H9 (cell line): ENCODE data around the gene ADORA3. TPM values are rescaled to one million over a fixed set of nuclear protein-coding genes. Genes with fewer than 3 reads are reported as not detected.

Experiments
- DNase-seq: peaks from one replicate; pipeline ENCODE4 v3.0.0-alpha.2; 2017
- H2AFZ ChIP-seq: one replicate; pipeline ENCODE4 v1.6.1; 2013; ENCODE audit warnings: mild to moderate bottlenecking, low read length, control low read depth, moderate library complexity
- H2AK5ac ChIP-seq: 2 replicates; pipeline ENCODE4 v1.6.1; 2013; ENCODE audit warnings: low read length, control low read depth, mixed read lengths; ENCODE audit not compliant: insufficient read length
- H2BK120ac ChIP-seq: one replicate; pipeline ENCODE4 v1.6.1; 2013; ENCODE audit warnings: low read depth, mild to moderate bottlenecking, low read length, control low read depth, inconsistent platforms; ENCODE audit not compliant: poor library complexity, severe bottlenecking
- H2BK12ac ChIP-seq: 2 replicates; pipeline ENCODE4 v1.6.1; 2013; ENCODE audit warnings: low read length, control low read depth, mixed read lengths, low read depth; ENCODE audit not compliant: insufficient read length
- H2BK15ac ChIP-seq: 2 replicates; pipeline ENCODE4 v1.6.1; 2013; ENCODE audit warnings: low read depth, low read length, control low read depth
- H2BK20ac ChIP-seq: one replicate; pipeline ENCODE4 v1.6.1; 2013; ENCODE audit warnings: low read depth, mild to moderate bottlenecking, low read length, control low read depth, inconsistent platforms; ENCODE audit not compliant: poor library complexity, severe bottlenecking
- H2BK5ac ChIP-seq: 2 replicates; pipeline ENCODE4 v1.6.1; 2013; ENCODE audit warnings: low read length, control low read depth, mixed read lengths; ENCODE audit not compliant: insufficient read length
- H3K14ac ChIP-seq: 2 replicates; pipeline ENCODE4 v1.6.1; 2013; ENCODE audit warnings: low read length, control low read depth; ENCODE audit not compliant: insufficient read depth
- H3K18ac ChIP-seq: 2 replicates; pipeline ENCODE4 v1.6.1; 2013; ENCODE audit warnings: low read depth, mild to moderate bottlenecking, mixed read lengths, low read length, control low read depth; ENCODE audit not compliant: insufficient read length
- H3K23ac ChIP-seq: 2 replicates; pipeline ENCODE4 v1.6.1; 2013; ENCODE audit warnings: low read length, control low read depth, mixed read lengths, low read depth; ENCODE audit not compliant: insufficient read length
- H3K23me2 ChIP-seq: 2 replicates; pipeline ENCODE4 v1.6.1; 2013; ENCODE audit warnings: low read depth, mild to moderate bottlenecking, mixed read lengths, low read length, control low read depth; ENCODE audit not compliant: insufficient read length, poor library complexity, severe bottlenecking
- H3K27ac ChIP-seq: 2 replicates; pipeline ENCODE4 v1.5.1; 2013; ENCODE audit warnings: low read length, control low read depth, mixed read lengths, low read depth; ENCODE audit not compliant: insufficient read length
- H3K27me3 ChIP-seq: 2 replicates; pipeline ENCODE4 v1.6.1; 2013; ENCODE audit warnings: low read length, control low read depth, inconsistent platforms; ENCODE audit not compliant: insufficient read depth
- H3K4ac ChIP-seq: 2 replicates; pipeline ENCODE4 v1.6.1; 2013; ENCODE audit warnings: low read depth, mild to moderate bottlenecking, control low read depth, inconsistent platforms, low read length, moderate library complexity
- H3K4me1 ChIP-seq: 2 replicates; pipeline ENCODE4 v1.6.1; 2013; ENCODE audit warnings: low read length, control low read depth, inconsistent platforms; ENCODE audit not compliant: insufficient read depth
- H3K4me2 ChIP-seq: 2 replicates; pipeline ENCODE4 v1.6.1; 2013; ENCODE audit warnings: low read length, control low read depth, mixed read lengths; ENCODE audit not compliant: insufficient read length, insufficient read depth
- H3K56ac ChIP-seq: 2 replicates; pipeline ENCODE4 v1.6.1; 2013; ENCODE audit warnings: low read depth, mild to moderate bottlenecking, mixed read lengths, low read length, control low read depth; ENCODE audit not compliant: insufficient read length
- H3K79me1 ChIP-seq: 2 replicates; pipeline ENCODE4 v1.6.1; 2013; ENCODE audit warnings: low read depth, mild to moderate bottlenecking, moderate library complexity, low read length, control low read depth, inconsistent platforms; ENCODE audit not compliant: insufficient read depth, poor library complexity, severe bottlenecking
- H3K79me2 ChIP-seq: 2 replicates; pipeline ENCODE4 v1.6.1; 2013; ENCODE audit warnings: low read length, control low read depth, inconsistent platforms; ENCODE audit not compliant: insufficient read depth
- H3K9ac ChIP-seq: 2 replicates; pipeline ENCODE4 v1.6.1; 2013; ENCODE audit warnings: low read length, control low read depth, mixed read lengths; ENCODE audit not compliant: insufficient read length; ENCODE audit errors: extremely low read depth
- H3K9me3 ChIP-seq: one replicate; pipeline ENCODE4 v1.6.1; 2013; ENCODE audit warnings: low read depth, low read length, inconsistent platforms; ENCODE audit not compliant: control insufficient read depth
- H3T11ph ChIP-seq: one replicate; pipeline ENCODE4 v1.6.1; 2013; ENCODE audit warnings: mild to moderate bottlenecking, low read length, control low read depth, inconsistent platforms
- H4K20me1 ChIP-seq: one replicate; pipeline ENCODE4 v1.6.1; 2013; ENCODE audit not compliant: control insufficient read depth, insufficient read length, insufficient read depth
- H4K5ac ChIP-seq: 2 replicates; pipeline ENCODE4 v1.6.1; 2013; ENCODE audit warnings: low read depth, mild to moderate bottlenecking, mixed read lengths, low read length, control low read depth; ENCODE audit not compliant: insufficient read length
- H4K8ac ChIP-seq: replicated peaks from 2 replicates; pipeline ENCODE4 v1.6.1; 2013; ENCODE audit warnings: low read length, control low read depth, mixed read lengths, low read depth; ENCODE audit not compliant: insufficient read length
- H4K91ac ChIP-seq: 2 replicates; pipeline ENCODE4 v1.6.1; 2013; ENCODE audit warnings: low read depth, mild to moderate bottlenecking, moderate library complexity, mixed read lengths, low read length, control low read depth; ENCODE audit not compliant: insufficient read length
- H3K27ac Mint-ChIP-seq, 3 experiments: 2 replicates in 2 of 3; 3 replicates in 1 of 3; pipeline ENCODE4 v1.8.0; 2020 to 2021; ENCODE audit warnings: mixed read lengths in 3 of 3, mild to moderate bottlenecking in 1 of 3, moderate library complexity in 1 of 3
- H3K27me3 Mint-ChIP-seq: 2 replicates; pipeline ENCODE4 v1.8.0; 2021; ENCODE audit warnings: low read depth, mild to moderate bottlenecking, moderate library complexity, mixed read lengths
- H3K36me3 Mint-ChIP-seq, 3 experiments: 2 replicates in 2 of 3; 3 replicates in 1 of 3; pipeline ENCODE4 v1.8.0; 2020 to 2021; ENCODE audit warnings: low read depth in 3 of 3, mixed read lengths in 3 of 3; ENCODE audit not compliant: insufficient read depth in 1 of 3
- H3K4me1 Mint-ChIP-seq, 2 experiments: 2 replicates each; pipeline ENCODE4 v1.8.0; 2020; ENCODE audit warnings: mixed read lengths in 2 of 2
- H3K4me3 Mint-ChIP-seq, 2 experiments: 2 replicates in 1 of 2; 3 replicates in 1 of 2; pipeline ENCODE4 v1.8.0; 2020 to 2021; ENCODE audit warnings: mild to moderate bottlenecking in 2 of 2, mixed read lengths in 2 of 2, moderate library complexity in 1 of 2
- H3K9me3 Mint-ChIP-seq, 2 experiments: 2 replicates in 1 of 2; 3 replicates in 1 of 2; pipeline ENCODE4 v1.8.0; 2020; ENCODE audit warnings: mild to moderate bottlenecking in 2 of 2, mixed read lengths in 2 of 2, moderate library complexity in 1 of 2
- WGBS: extraction: QIAGEN DNeasy Blood & Tissue Kit; methylation state at CpG from one replicate; pipeline ENCODE4 v1.1.7; 2013; ENCODE audit warnings: missing lambda C conversion rate, low lambda C conversion rate, mixed read lengths; ENCODE audit not compliant: insufficient read length; ENCODE audit errors: extremely low coverage; 5-methylcytosine and 5-hydroxymethylcytosine counted together
- long read RNA-seq: library from polyadenylated mRNA; unstranded; transcript quantifications from one replicate; pipeline ENCODE4 v2.0.0, GENCODE V29; 2020
- total RNA-seq: library from RNA; stranded (reverse); gene quantifications from 2 replicates; pipeline ENCODE4 v1.2.1, GENCODE V29; 2021
- TF ChIP-seq, protein P1 (sequence below): fragments of 200-600 bp; sonication (generic); conservative IDR thresholded peaks from 3 replicates; pipeline ENCODE4 v1.8.0; 2021; ENCODE audit warnings: antibody characterized with exemption, mild to moderate bottlenecking

ADORA3 gene
- total RNA-seq: not detected in 2 replicates
- long read RNA-seq: 0 reads

- no peaks in the 10 kb centered on the region for H3K36me3 Mint-ChIP-seq
- peaks cover 3% of the 10 kb centered on the region for H3K27me3 Mint-ChIP-seq
- H3K27me3 ChIP-seq: no peaks in the 10 kb centered on the region
Observed at GRCh38 chr1:111503585-111504060, at the start of gene ADORA3, which contains the start of gene TMIGD3. Gene ADORA3, minus strand, starts transcription at chr1:111503633. Its CDS starts 279 bp downstream, at chr1:111503354. Gene TMIGD3, minus strand, starts transcription at chr1:111503633. Its CDS starts 279 bp downstream, at chr1:111503354.

More at GRCh38 chr1:111503585-111504060, at the start of gene ADORA3, which contains the start of gene TMIGD3:
- Histone ChIP-seq H2AFZ (no peak within 1 kb of the TSS), H3K4me2 (no peak within 1 kb of the TSS), H4K5ac (no peak within 1 kb of the TSS), H4K91ac (no peak within 1 kb of the TSS), H2BK120ac (no peak within 1 kb of the TSS), H3K79me2 (no peaks in the 10 kb centered on the region), H3K18ac (no peak within 1 kb of the TSS), H3K79me1 (no peaks in the 10 kb centered on the region), H3T11ph (no peak within 1 kb of the TSS), H2BK15ac (no peak within 1 kb of the TSS), H3K23ac (no peak within 1 kb of the TSS), H2BK20ac (no peak within 1 kb of the TSS), H3K9ac (no peak within 1 kb of the TSS), H3K4ac (no peak within 1 kb of the TSS), H2BK12ac (no peak within 1 kb of the TSS), H4K8ac (no peak within 1 kb of the TSS), H3K56ac (no peak within 1 kb of the TSS), H3K4me1 (no peaks in the 10 kb centered on the region), H2BK5ac (no peak within 1 kb of the TSS), H3K23me2 (no peaks in the 10 kb centered on the region), H3K14ac (no peak within 1 kb of the TSS), H3K9me3 (no peaks in the 10 kb centered on the region), H4K20me1 (no peaks in the 10 kb centered on the region), H2AK5ac (no peak within 1 kb of the TSS), H3K27ac (no peak within 1 kb of the TSS)
- DNase-seq: no peak
- no CpG with 5 or more reads among the region's 4 CpGs for WGBS
- Mint-ChIP-seq H3K4me1 (peaks cover 3 to 7% of the 10 kb centered on the region in 2 experiments), H3K27ac (no peak within 1 kb of the TSS), H3K4me3 (no peak within 1 kb of the TSS), H3K9me3 (no peaks in the 10 kb centered on the region)
- TF ChIP-seq, protein P1, sequence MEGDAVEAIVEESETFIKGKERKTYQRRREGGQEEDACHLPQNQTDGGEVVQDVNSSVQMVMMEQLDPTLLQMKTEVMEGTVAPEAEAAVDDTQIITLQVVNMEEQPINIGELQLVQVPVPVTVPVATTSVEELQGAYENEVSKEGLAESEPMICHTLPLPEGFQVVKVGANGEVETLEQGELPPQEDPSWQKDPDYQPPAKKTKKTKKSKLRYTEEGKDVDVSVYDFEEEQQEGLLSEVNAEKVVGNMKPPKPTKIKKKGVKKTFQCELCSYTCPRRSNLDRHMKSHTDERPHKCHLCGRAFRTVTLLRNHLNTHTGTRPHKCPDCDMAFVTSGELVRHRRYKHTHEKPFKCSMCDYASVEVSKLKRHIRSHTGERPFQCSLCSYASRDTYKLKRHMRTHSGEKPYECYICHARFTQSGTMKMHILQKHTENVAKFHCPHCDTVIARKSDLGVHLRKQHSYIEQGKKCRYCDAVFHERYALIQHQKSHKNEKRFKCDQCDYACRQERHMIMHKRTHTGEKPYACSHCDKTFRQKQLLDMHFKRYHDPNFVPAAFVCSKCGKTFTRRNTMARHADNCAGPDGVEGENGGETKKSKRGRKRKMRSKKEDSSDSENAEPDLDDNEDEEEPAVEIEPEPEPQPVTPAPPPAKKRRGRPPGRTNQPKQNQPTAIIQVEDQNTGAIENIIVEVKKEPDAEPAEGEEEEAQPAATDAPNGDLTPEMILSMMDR: no peak
